NK-92 treated with Interleukin-12 subunit alpha and Interleukin-12 subunit beta, amount 100 ng/mL, for 24 hours (cell line): ENCODE results near the gene ARVCF.

Experiments used
- DNase-seq: peaks from one replicate; lab custom pipeline; 2025; lab: John Stamatoyannopoulos, UW

The ARVCF gene

GRCh38 chr22:19998991-19999820 is 17.4 kb downstream of the ARVCF start:
- DNase-seq, result no peak

- no peak for DNase-seq
These were observed 18.2 kb downstream of the ARVCF start for GRCh38 chr22:19998232-19998951.

GRCh38 chr22:19997561-19998231 is 18.9 kb downstream of the ARVCF start:
- no peak for DNase-seq

GRCh38 chr22:19996694-19997384 is 19.8 kb downstream of the ARVCF start:
- DNase-seq, result no peak

- no peak for DNase-seq
These were observed 20.8 kb downstream of the ARVCF start for GRCh38 chr22:19995611-19996339.

GRCh38 chr22:19994851-19995610 is 21.6 kb downstream of the ARVCF start:
- DNase-seq, result no peak

- no peak for DNase-seq
These were observed 22.7 kb downstream of the ARVCF start for GRCh38 chr22:19993926-19994325.

- DNase-seq, result no peak
These were observed 23.7 kb downstream of the ARVCF start for GRCh38 chr22:19992921-19993355.

- no peak for DNase-seq
These were observed 24.1 kb downstream of the ARVCF start for GRCh38 chr22:19992481-19992911.

GRCh38 chr22:19991645-19992451 is 24.8 kb downstream of the ARVCF start:
- no peak for DNase-seq

- DNase-seq, result no peak
These were observed 25.3 kb downstream of the ARVCF start for GRCh38 chr22:19991395-19991644.

- DNase-seq, result no peak
These were observed 25.8 kb downstream of the ARVCF start for GRCh38 chr22:19990609-19991394.

- no peak for DNase-seq
These were observed 26.4 kb downstream of the ARVCF start for GRCh38 chr22:19990188-19990587.

GRCh38 chr22:19989725-19990067 is 26.9 kb downstream of the ARVCF start:
- no peak for DNase-seq

- DNase-seq, result no peak
These were observed 27.5 kb downstream of the ARVCF start for GRCh38 chr22:19988965-19989724.

GRCh38 chr22:19988331-19988808 is 28.3 kb downstream of the ARVCF start:
- no peak for DNase-seq

GRCh38 chr22:19987394-19988306 is 29.0 kb downstream of the ARVCF start:
- no peak for DNase-seq
